HCT116 (cell line): Measurements from ENCODE around the gene OR5B3. TPM values are rescaled to one million over a fixed set of nuclear protein-coding genes. Genes with fewer than 3 reads are reported as not detected.

Experiments used
- ATAC-seq: fragments of 200-7000 bp; cut with Tn5 transposase; 2 replicates; pipeline ENCODE4 v1.9.1; 2020; ENCODE audit warnings: mild to moderate bottlenecking, moderate library complexity
- BruUV-seq: library from RNA; stranded (reverse); fragments of 400-500 nt; replicated peaks from 2 replicates; lab custom pipeline; 2021; lab: Mats Ljungman, UMichigan
- CTCF ChIA-PET: fragments of 300-600 bp; sonication (Branson Sonifier 250); formaldehyde crosslinking; loops from one replicate; lab custom pipeline; 2021; ENCODE audit warnings: antibody characterized with exemption; lab: Charles Lee
- POLR2A ChIA-PET: fragments of 300-600, 350-600 bp; sonication (Branson Sonifier 250); formaldehyde crosslinking; loops from one replicate; lab custom pipeline; 2021; ENCODE audit warnings: antibody characterized with exemption; lab: Charles Lee
- RAD21 ChIA-PET, 2 experiments: fragments of 300-600 bp; sonication (Branson Sonifier 250); formaldehyde crosslinking; loops; one replicate each; lab custom pipeline; 2023; ENCODE audit warnings: low total read pairs in 2 of 2; ENCODE audit not compliant: uncharacterized antibody in 2 of 2, unreplicated experiment in 2 of 2, low non-redundant PET in 1 of 2; lab: Charles Lee
- DNase-seq: peaks from one replicate; pipeline ENCODE4 v3.0.0-alpha.2; 2010; ENCODE audit warnings: low read depth, low spot score
- H2AFZ ChIP-seq: fragments of 200-600 bp; shearing (Covaris generic), sonication (generic); 2 replicates; pipeline ENCODE4 v1.6.1; 2017; ENCODE audit warnings: low read depth, mixed run types, mixed read lengths, antibody characterized with exemption, low read length; ENCODE audit not compliant: poor library complexity, severe bottlenecking
- H3K27ac ChIP-seq: 2 replicates; pipeline ENCODE4 v1.5.1; 2012; ENCODE audit warnings: low read depth, low read length
- H3K27me3 ChIP-seq: fragments of 200-600 bp; sonication (generic); 2 replicates; pipeline ENCODE4 v1.6.1; 2016; ENCODE audit warnings: mixed run types, low read length, mixed read lengths; ENCODE audit not compliant: insufficient read depth
- H3K36me3 ChIP-seq, 2 experiments: fragments of 200-500 bp in 1 of 2; fragments of 200-600 bp in 1 of 2; sonication (Bioruptor generic) in 1 of 2; sonication (generic) in 1 of 2; 2 replicates each; pipeline versions ENCODE4 v1.5.1 to v1.6.1; 2014 to 2016; ENCODE audit warnings: low read length in 2 of 2, inconsistent platforms in 1 of 2, mixed read lengths in 1 of 2, mixed run types in 1 of 2; ENCODE audit not compliant: insufficient read depth in 2 of 2, control insufficient read depth in 1 of 2
- H3K4me1 ChIP-seq, 2 experiments: fragments of 200-600 bp in 1 of 2; sonication (generic) in 1 of 2; 2 replicates each; pipeline versions ENCODE4 v1.5.1 to v1.6.1; 2012 to 2017; ENCODE audit warnings: low read length in 2 of 2, inconsistent platforms in 1 of 2, mild to moderate bottlenecking in 1 of 2, mixed read lengths in 1 of 2, mixed run types in 1 of 2, moderate library complexity in 1 of 2; ENCODE audit not compliant: insufficient read depth in 2 of 2, control insufficient read depth in 1 of 2
- H3K4me2 ChIP-seq: fragments of 200-600 bp; sonication (generic); 2 replicates; pipeline ENCODE4 v1.6.1; 2017; ENCODE audit warnings: mixed run types, low read length, mixed read lengths
- H3K4me3 ChIP-seq, 2 experiments: fragments of 200-600 bp in 1 of 2; sonication (generic) in 1 of 2; replicated peaks in 1 of 2; 2 replicates each; pipeline ENCODE4 v1.5.1; 2011 to 2016; ENCODE audit warnings: low read length in 2 of 2, control low read depth in 1 of 2, low read depth in 1 of 2, mild to moderate bottlenecking in 1 of 2, mixed read lengths in 1 of 2, mixed run types in 1 of 2
- H3K79me2 ChIP-seq: fragments of 200-600 bp; sonication (generic); 2 replicates; pipeline ENCODE4 v1.6.1; 2017; ENCODE audit warnings: mild to moderate bottlenecking, mixed run types, low read length, moderate library complexity, mixed read lengths; ENCODE audit not compliant: insufficient read depth
- H3K9ac ChIP-seq: fragments of 200-600 bp; sonication (generic); 2 replicates; pipeline ENCODE4 v1.6.1; 2016; ENCODE audit warnings: low read length, mixed read lengths
- H3K9me2 ChIP-seq: fragments of 200-600 bp; sonication (generic), shearing (Covaris generic); 2 replicates; pipeline ENCODE4 v1.6.1; 2017; ENCODE audit warnings: mixed run types, mild to moderate bottlenecking, moderate library complexity; ENCODE audit not compliant: insufficient read depth
- H3K9me3 ChIP-seq, 2 experiments: fragments of 200-500 bp in 1 of 2; fragments of 200-600 bp in 1 of 2; sonication (Bioruptor generic) in 1 of 2; sonication (generic) in 1 of 2; 2 replicates each; pipeline ENCODE4 v1.6.1; 2014 to 2017; ENCODE audit warnings: low read length in 2 of 2, mixed read lengths in 2 of 2, inconsistent platforms in 1 of 2, low read depth in 1 of 2, mild to moderate bottlenecking in 1 of 2, mixed run types in 1 of 2, moderate library complexity in 1 of 2; ENCODE audit not compliant: control insufficient read depth in 1 of 2, insufficient read depth in 1 of 2
- H4K20me1 ChIP-seq: fragments of 200-600 bp; sonication (generic), shearing (Covaris generic); 2 replicates; pipeline ENCODE4 v1.6.1; 2017; ENCODE audit warnings: mixed run types, mild to moderate bottlenecking, moderate library complexity; ENCODE audit not compliant: insufficient read depth
- EZH2phosphoT487 ChIP-seq: fragments of 200-600 bp; IDR thresholded peaks from 2 replicates; pipeline ENCODE4 v1.6.1; 2018; ENCODE audit warnings: antibody characterized with exemption, borderline replicate concordance
- POLR2AphosphoS5 ChIP-seq: IDR thresholded peaks from 2 replicates; pipeline ENCODE4 v1.6.1; 2011; ENCODE audit warnings: mild to moderate bottlenecking, low read depth, low read length, moderate library complexity
- SP1 ChIP-seq: IDR thresholded peaks from 2 replicates; pipeline ENCODE4 v1.6.1; 2012; ENCODE audit warnings: low read depth
- intact Hi-C: fragments of 100-400 bp; cut with micrococcal nuclease; formaldehyde crosslinking; loops from 2 replicates; pipeline ENCODE4 v1.10.0; 2022
- total RNA-seq: library from RNA; stranded (reverse); gene quantifications from one replicate; pipeline ENCODE4 v1.2.1, GENCODE V29; 2021; ENCODE audit not compliant: unreplicated experiment

The OR5B3 gene
- total RNA-seq, 1 experiment from 2014 or later: not detected

- ATAC-seq (no peak), DNase-seq (no peak)
- H3K4me2 ChIP-seq: no peak overlapping the region
- ChIA-PET POLR2A (no interaction called here), CTCF (no interaction called here), RAD21 (no interaction called here)
- intact Hi-C loops: no loop called here
- TF ChIP-seq POLR2AphosphoS5: no peak
- no peak for TF ChIP-seq EZH2phosphoT487
- no peak for TF ChIP-seq SP1
- no peak overlapping the region for H2AFZ ChIP-seq
- H3K36me3 ChIP-seq: no peaks in the 10 kb centered on the region
- H3K79me2 ChIP-seq: no peaks in the 10 kb centered on the region
- BruUV-seq: no TSS peak
- no peaks in the 10 kb centered on the region for H3K4me1 ChIP-seq
- no peaks in the 10 kb centered on the region for H3K9me3 ChIP-seq
- no peaks in the 10 kb centered on the region for H4K20me1 ChIP-seq
- no peak overlapping the region for H3K4me3 ChIP-seq
- H3K9ac ChIP-seq: no peak overlapping the region
- no peaks in the 10 kb centered on the region for H3K27me3 ChIP-seq
- H3K9me2 ChIP-seq: no peaks in the 10 kb centered on the region
- H3K27ac ChIP-seq: no peak overlapping the region
Measured at GRCh38 chr11:58354727-58355126, 51.9 kb downstream of the OR5B3 start.

Other genes with a start within 250 kb of the OR5B3 start
- not detected for gene OR9Q2, start 217.8 kb downstream of the OR5B3 start, total RNA-seq
- not detected for gene OR1S2, start 202.7 kb downstream of the OR5B3 start, total RNA-seq
- not detected for gene OR1S1, start 194.2 kb downstream of the OR5B3 start, total RNA-seq
- not detected for gene OR10Q1, start 178.0 kb downstream of the OR5B3 start, total RNA-seq
- gene OR10W1, start 138.6 kb downstream of the OR5B3 start, total RNA-seq: not detected
- gene OR5B17, start 47.8 kb downstream of the OR5B3 start, total RNA-seq: not detected
- gene OR5B2, start 21.2 kb upstream of the OR5B3 start, total RNA-seq: not detected
- not detected for gene OR5B12, start 35.4 kb upstream of the OR5B3 start, total RNA-seq
- not detected for gene OR5B21, start 101.2 kb upstream of the OR5B3 start, total RNA-seq
- gene LPXN, start 169.0 kb upstream of the OR5B3 start, total RNA-seq: 3.6 TPM
- gene ZFP91, start 172.2 kb upstream of the OR5B3 start, total RNA-seq: 58.6 TPM
- gene CNTF, start 215.8 kb upstream of the OR5B3 start, total RNA-seq: 2.3 TPM